Esophagus muscularis mucosa (tissue), 4 donors: Measurements from ENCODE around the gene HOMEZ.

ENCODE experiments used
- CTCF ChIP-seq, 3 experiments: fragments of 200-600 bp in 2 of 3; fragments of 450-650 bp in 1 of 3; sonication (generic) in 2 of 3; IDR thresholded peaks; one replicate each; pipeline ENCODE4 v1.5.1; 2017 to 2019; ENCODE audit warnings: antibody characterized with exemption in 3 of 3, mild to moderate bottlenecking in 2 of 3, moderate library complexity in 1 of 3
- EP300 ChIP-seq: sonication (generic); formaldehyde crosslinking; IDR thresholded peaks from one replicate; pipeline ENCODE4 v1.6.1; 2017; ENCODE audit warnings: antibody characterized with exemption
- POLR2A ChIP-seq: fragments of 450-650 bp; IDR thresholded peaks from one replicate; pipeline ENCODE4 v1.6.1; 2017; ENCODE audit warnings: antibody characterized with exemption, moderate library complexity, mild to moderate bottlenecking, low read depth
- POLR2AphosphoS5 ChIP-seq, 2 donors: sonication (generic); formaldehyde crosslinking; IDR thresholded peaks; one replicate each; pipeline ENCODE4 v1.6.1; 2017; ENCODE audit warnings: antibody characterized with exemption in 2 of 2

GRCh38 chr14:23302290-23303225 is 16.6 kb upstream of the HOMEZ start, which contains the start of gene PPP1R3E:
- peak; percentile 44 for TF ChIP-seq POLR2A
- TF ChIP-seq CTCF (IDR thresholded peaks at IDR 0.05) = no peak
- peak; percentile 57 to 66 for TF ChIP-seq POLR2AphosphoS5 (IDR thresholded peaks at IDR 0.05)
- TF ChIP-seq EP300 = no peak
